HG03103 (cell line): ENCODE results near the gene ADAMTSL2.

Experiments
- ATAC-seq: cut with Tn5 transposase; IDR thresholded peaks from one replicate; pipeline ENCODE4 v1.9.1; 2021; ENCODE audit warnings: low read depth; ENCODE audit not compliant: unreplicated experiment

ADAMTSL2 gene

DNA sequence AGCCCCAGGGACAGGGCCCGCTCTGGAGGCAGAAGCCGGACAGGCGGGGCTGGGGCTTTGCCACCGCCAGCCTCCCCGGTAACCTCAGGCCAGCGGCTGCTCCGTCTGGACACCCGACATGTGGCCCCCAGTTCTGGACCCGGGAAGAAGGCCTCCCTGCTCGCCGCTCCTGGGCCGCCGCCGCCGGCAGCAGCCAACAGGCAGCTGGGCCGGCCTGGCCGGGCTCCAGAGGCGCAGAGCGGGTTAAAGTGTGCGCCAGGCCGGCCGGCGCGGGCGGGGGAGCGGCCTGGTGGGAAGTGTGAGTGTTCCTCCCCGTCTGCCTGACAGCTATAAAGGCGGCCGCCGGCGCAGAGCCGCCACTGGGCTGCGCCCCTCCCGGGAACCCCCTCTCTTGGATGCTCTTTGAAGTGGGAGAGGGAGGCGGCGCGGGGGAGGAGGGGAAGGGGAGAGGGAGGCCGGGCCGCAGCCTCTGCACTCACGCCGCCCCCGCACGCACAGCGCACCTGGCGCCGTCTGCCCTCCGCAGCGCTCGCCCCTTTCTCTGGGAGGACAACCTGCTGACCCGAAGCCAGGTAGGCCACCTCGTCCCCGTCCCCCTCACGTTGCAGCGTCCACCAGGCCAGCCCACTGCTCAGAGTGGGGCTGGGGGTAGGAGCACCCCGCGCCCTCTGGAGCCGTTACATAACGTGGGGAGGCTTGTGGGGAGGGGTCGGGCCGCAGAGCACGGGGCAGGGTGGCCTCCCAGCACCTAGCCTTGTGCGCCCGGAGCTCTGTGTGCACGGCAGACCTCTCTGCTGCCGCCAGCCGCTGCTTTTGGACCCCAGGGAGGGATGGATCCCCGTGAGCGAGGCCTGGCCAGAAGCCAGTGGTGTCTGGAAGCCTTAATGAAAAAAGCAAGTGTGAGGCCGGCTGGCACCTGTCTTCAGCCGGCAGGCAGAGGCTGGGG is at the start of gene ADAMTSL2:
TSS of gene ADAMTSL2 (plus strand) at position 359 of the 946 bp plus-strand sequence. CDS start 2,009 bp downstream, outside the sequence.
- ATAC-seq, result no peak

DNA sequence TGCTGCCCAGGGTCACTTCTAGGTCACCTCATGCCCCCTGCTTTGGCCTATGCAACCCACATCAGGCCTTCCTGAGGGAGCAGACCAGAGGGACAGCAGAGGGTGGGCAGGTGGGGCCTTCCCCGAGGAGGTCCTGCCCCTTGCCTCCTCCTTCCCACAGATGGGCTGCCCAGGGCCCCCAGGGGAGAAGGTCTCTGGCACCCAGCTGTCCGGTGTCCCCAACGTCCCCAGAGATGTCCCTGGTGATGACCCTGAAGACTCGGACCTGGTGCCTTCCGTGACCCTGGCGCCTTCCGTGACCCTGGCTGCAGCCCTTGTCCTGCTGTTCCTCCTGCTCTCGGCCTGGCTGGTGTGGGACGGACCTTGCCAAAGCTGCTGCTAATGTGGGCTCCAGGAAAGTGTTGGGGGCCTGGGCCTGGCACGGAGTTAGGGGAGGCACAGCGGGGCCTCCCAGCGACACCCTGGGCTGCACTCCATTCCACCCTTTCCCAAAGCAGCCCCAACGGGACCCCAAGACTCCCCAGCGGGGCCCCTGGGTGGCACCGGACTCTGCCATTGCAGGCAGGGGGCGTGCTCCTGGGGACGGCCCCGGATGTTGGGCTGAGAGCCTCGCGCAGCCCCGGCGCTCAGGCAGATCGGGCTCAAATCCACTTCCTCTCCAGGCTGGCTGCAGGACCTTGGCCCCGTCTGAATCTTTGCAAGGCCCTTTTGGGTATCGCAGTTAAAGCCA is 48.8 kb upstream of the ADAMTSL2 start:
- ATAC-seq, result no peak

DNA sequence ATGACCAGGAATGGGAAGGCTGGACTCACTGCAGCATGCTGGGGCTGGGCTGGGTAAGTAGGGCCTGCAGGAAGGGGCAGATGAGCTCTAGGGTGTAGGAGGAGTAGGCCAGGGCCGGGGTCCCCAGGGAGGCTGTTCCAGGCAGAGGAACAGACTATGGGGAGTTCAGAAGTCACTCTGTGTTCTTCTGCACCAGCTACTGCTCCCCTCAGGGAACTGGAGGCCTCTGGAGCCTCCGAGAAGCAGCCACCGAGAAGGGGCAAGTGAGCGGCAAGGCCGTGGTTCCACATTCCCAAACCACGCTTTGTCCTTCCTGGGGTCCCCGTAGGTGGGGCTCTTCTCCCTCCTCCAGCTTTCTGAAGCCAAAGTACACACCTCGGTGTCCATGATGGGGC is 47.2 kb upstream of the ADAMTSL2 start:
- no peak for ATAC-seq

DNA sequence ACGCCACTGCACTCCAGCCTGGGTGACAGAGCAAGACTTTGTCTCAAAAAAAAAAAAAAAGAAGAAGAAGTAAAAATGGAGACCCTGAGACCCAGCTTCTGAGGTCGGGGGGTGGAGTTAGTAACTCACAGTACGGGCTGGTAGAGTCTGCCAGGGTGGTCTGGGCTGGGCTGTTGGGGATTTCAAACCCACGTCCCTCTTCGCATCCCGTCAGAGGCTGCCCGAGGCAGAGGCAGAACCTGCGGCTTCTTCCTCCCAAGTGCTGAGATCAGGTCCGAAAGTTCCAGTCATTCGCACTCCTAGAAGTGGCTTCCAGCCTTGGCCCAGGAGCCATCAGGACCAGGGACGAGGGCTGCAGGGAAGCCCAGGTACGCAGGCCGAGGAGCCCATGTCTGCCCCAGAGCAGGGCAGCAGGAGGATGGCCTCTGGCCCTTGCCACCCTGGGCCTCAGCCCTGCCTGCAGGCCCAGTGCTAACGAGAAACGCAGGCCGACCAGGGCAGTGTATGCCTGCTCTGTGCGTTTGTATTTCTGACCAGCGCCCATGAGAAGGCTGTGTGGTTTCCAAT is 45.7 kb upstream of the ADAMTSL2 start:
- ATAC-seq, result no peak

DNA sequence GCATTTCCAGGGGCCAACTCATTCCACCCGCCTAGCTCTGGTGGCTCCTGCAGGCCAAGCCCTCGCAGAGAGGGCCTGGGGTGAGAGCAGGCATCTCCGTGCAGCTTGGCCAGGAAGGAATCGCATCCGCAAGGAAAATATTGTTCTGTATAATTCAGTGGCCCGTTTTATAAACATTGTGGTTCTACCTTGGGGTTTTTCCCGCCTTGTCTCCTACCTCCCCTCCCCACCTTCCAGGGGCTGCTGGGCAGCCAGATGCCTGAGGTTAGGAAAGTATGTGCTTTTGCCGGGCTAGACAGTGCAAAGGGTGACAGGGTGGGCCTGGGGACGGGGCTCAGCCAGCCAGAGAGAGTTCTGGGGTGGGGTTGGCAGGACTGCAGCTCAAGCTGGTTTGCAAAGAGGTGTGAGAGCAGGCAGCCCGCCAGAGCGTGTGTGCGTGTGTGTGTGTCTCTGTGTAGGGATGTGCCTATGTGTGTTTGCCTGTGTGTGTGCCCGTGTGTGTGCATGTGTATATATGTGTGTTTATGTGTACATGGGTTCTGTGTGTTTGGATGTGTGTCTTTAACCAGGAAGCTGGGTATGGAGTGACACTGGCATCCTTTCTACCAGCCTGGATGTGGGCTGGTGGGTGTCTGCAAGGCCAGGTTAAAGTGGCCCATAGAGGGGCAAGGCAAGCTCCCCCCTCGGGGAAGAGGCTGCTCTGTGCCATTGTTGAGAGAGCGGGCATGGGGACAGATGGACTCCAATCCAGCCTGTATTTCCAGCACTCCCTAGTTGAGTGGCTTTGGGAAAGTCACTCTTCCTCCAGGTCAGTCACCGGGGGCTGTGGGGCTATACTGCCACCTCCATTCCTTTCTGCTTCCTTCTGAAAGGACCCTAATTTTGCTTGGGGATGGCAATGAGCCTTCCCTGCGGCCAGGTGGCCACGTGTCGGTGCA is 45.0 kb upstream of the ADAMTSL2 start:
- ATAC-seq, result no peak

DNA sequence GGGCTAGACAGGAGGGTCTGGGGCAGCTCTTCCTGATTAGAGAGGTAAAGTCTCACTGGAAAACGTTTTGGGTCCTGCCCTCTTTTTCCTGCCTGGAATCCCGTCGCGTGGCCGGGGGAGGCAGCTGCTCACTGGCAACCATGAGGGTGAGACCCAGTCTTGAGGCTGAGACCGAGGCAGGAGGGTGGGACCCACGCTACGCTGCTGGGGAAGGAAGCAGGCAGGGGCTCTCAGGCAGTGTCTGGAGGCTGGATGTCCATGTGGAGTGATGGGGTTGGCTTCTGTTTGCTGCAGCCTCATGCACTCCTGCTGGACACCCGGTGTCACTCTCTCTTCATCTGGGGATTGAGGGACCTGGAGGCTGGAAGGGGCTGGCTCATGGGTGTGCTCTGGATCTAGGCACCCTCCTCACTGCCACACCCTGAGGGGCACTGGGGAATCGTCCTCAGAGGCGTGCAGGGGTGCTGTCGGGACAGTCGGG is 44.3 kb upstream of the ADAMTSL2 start:
- ATAC-seq, result no peak

DNA sequence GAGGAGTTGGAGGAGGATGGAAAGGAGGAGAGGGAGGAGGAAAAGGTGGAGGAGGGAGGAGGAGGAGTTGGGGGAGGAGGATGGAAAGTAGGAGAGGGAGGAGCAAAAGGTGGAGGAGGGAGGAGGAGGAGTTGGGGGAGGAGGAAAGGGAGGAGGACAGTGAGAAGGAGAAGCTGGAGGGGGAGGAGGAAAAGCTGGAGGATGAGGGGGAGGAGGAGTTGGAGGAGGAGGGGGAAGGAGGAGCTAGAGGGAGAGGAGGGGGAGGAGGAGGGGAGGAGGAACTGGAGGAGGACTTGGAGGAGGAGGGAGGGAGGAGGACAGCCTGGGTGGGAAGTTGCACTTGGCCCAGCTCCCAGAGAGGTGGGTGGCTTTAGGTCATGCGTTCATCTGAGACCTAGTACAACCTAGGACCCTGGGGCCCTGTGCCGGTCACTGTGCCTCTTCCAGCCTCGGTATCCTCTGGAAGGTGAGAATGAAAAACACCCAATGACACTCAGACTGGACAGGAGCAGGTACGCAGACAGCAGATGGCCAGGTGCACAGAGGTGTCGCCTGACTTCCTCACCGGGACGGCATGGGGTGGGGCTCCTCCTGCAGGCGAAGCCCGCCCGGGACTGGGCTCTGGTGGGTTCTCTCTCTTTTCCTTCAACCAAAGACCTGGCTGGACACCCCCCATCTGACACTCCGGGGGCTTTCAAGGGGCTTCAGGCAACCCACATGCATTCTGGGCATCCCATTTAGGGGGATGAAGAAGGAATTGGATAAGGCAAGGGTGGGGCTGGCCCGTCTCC is 43.4 kb upstream of the ADAMTSL2 start:
- no peak for ATAC-seq

DNA sequence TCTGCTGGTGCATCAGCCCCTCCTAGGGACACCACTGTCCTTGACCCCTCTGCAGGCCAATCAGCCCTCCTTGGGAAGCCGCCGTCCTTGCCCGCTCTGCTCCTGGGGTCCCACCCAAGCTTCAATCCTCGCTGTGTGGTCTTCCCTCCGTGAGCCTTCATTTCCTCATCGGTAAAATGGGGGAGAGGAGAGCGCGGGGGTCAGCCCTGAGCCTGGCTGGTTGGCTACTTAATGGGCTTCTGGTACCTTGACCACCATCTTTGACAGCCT is 42.9 kb upstream of the ADAMTSL2 start:
- no peak for ATAC-seq

DNA sequence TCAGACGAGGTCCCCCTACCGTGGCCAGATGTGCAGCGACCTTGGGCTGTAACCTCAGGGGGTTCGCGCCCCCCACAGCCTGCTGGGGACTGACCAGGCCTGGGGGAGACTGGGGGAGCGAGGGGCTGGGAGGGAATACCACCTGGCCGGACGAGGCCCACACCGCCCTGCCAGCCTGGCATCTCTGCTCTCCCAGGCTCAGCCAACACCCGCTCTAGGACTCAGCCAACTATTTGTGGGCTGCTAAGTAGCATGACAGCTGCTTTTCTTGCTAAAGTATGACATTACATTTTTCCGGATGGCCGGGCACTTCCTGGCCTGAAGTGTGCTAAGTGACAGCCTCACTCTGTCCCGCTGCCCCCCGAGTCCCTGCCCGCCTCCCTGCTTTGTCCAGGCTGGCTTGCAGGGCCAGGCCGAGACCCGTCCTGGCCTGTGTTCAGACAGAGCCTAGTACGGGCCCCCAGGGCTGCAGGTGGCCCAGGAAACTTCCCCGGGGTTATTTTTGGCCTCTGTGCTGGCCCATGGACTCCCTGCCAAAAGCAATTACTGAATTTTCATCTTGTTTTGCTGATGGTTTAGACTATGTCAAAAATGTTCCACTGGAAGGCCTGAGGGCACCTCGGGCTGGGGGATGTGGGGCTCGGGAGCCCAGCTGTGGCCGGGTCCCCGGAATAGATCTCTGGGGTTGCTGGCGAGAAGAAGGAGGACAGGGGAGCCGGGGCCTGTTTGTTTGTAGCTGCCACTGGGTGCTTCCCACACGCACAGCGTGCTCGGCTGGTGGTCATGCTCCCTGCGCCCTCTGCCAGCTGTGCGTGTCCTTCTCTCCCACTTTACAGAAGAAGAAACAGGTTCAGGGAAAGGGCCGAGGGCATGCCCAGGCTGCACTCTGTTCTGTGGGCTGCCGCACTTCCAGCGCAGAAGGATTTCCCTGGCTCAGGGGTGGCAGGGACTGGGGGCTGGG is 42.2 kb upstream of the ADAMTSL2 start:
- ATAC-seq, result no peak

DNA sequence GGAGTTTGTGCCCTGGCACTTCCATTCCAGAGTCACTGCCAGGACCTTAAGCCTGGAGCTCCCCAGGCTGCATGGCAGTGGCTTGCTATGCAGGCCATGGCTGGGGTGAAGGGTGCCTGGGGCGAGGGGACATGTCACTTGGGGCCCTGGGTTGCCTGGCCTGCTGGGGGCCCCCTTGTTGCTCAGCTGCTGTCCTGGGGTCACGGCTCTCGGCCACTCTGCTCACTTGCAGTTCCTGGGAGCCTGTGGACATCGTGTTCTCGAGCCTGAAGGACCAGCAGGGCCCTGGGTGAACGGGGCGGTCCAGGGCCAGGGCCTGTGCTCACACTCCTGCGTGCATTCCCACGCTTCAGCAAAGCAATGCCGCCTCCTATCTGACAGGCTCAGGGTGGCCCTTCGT is 41.1 kb upstream of the ADAMTSL2 start:
- ATAC-seq, result no peak

DNA sequence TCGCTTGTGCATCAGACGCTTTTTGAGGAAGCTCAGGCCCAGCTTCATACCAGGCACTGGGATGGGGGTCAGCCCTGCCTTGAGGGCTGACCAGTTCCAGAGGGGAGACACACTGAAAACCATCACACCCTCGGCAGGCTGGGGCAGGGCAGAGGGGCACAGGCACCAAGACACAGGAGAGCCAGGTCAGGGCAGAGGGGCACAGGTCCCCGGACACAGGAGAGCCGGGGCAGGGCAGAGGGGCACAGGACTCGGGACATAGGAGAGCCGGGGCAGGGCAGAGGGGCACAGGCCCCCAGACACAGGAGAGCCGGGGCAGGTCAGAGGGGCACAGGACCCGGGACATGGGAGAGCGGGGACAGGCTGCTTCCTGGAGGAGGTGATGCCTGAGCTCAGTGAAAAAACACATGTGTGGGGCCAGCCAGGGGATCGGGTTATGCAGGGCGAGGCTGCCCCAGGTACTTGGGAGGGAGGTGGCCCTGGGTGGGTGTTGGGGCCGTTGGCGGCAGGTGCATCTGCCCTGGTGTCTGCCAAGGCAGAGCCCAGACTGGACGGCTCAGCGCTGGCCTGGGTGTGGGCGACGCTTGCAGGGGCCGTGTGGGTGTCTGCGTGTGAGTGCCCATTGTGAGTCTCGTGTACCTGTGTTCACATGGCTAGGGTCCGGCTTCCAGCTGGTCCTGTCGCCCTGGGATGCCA is 40.5 kb upstream of the ADAMTSL2 start:
- no peak for ATAC-seq

DNA sequence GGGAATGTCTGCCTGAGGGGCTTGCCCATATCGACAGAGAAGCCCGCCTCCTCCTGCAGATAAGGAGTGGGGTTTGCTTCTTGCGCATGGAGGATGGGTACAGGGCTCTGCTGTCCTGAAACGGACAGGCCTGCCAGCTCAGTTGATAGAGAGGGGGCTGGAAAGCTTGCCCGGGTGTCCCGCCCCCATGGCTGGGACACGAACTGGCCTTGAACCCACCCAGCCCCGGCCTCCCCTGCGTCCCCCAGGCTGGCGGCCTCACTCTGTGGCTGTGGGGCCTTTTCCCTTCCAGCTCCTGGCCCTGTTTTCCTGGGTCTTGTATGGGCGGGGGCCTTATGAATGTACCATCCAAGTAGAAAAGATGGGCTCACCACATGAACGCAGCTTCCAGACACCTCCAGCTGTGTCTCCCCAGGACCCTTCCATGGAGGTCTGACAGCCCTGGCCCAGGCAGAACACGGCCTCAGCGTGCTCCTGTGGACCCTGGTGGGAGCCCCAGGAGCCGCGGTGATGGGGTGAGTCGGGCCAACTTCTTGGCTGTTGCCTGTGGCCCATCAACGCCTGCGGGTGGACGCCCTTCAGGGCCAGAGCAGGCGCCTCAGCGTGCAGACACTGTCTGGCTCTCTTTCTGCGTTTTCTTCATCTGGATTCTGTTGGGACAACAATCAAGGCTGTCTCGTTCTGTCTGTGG is 39.7 kb upstream of the ADAMTSL2 start:
- no peak for ATAC-seq

DNA sequence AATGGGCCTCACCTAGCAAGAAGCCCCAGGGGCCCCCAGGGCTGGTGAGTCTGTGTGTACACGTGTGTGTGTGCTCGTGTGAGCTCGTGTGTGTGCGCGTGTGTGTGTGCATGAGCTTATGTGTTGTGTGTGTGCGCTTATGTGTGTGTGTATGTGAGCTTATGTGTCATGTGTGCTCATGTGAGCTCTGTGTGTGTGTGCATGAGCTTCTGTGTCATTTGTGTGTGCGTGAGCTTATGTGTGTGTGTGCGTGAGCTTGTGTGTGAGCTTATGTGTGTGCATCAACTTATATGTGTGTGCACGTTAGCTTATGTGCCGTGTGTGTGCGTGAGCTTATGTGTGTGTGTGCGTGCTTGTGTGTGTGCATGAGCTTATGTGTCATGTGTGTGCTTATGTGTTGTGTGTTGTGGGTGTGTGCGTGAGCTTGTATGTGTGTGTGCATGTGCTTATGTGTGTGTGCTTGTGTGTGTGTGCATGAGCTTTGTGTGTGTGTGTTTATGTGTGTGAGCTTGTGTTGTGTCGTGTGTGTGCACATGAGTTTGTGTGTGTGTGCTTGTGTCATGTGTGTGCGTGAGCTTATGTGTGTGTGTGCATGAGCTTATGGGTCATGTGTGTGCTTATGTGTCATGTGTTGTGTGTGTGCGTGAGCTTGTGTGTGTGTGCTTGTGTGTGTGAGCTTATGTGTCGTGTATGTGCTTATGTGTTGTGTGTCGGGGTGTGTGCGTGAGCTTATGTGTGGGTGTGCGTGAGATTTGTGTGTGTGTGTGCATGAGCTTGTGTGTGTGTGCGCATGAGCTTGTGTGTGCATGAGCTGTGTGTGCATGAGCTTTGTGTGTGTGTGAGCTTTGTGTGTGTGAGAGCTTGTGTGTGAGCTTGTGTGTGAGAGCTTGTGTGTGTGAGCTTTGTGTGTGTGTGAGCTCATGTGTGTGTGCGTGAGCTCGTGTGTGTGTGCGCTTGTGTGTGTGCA is 38.9 kb upstream of the ADAMTSL2 start:
- no peak for ATAC-seq

DNA sequence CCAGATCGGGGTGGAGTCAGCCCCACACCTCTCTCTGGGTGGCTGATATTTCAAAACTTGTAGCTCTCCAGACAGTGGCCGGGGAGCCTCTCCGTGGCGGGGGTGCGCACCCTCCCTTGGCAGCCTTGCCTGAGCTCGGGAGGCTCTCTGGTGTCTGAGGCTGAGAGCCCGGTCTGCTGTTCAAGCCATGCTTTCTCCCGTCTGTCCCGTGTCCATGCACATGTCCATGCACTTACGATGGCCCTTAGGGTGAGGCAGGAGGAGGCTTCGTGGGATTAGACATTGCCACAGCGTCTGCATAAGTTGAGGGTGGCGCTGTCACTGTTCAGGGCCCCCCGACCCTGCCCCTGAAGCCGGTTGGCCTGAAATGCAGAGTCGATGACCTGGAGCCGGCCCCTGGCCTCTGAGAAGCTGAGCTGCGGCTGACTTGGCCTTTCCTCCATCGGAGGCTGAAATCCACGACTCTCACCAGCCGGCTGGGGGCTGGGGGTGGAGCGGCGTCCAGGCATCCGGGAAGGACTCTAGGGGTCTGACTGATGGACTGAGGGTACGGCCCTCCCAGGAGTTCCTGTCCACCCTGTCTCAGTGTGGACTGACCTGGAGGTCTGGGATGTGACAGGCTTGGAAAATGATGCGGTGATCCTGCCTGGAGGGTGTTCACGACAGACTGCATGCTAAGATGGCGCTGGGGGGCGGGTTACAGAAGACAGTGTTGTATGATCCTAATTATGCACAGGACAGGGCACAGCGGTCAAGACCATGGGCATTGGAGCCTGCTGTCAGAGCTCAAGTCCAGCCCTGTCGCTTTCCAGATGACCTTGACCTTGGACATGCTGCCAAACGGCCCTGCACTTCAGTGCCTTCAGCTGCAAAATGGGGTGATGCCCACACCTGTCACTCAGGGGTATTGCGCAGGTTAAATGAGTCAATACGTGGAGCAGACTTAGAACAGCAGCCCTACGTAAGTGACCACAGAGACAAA is 37.4 kb upstream of the ADAMTSL2 start:
- ATAC-seq, result no peak
